GM12864 (cell line): Measurements from ENCODE around the gene CFAP119.

ENCODE experiments used
- DNase-seq: peaks from one replicate; pipeline ENCODE4 v3.0.0-alpha.2; 2011; ENCODE audit warnings: low read depth
- H3K4me3 ChIP-seq: 2 replicates; pipeline ENCODE4 v1.5.1; 2011; ENCODE audit warnings: mild to moderate bottlenecking, low read depth, low read length, control low read depth
- TF ChIP-seq, protein P1 (sequence below): IDR thresholded peaks from 2 replicates; pipeline ENCODE4 v1.5.1; 2011; ENCODE audit warnings: low read depth, mild to moderate bottlenecking, moderate library complexity, low read length, control low read depth, inconsistent platforms; ENCODE audit errors: missing control alignments

CFAP119 gene

DNA sequence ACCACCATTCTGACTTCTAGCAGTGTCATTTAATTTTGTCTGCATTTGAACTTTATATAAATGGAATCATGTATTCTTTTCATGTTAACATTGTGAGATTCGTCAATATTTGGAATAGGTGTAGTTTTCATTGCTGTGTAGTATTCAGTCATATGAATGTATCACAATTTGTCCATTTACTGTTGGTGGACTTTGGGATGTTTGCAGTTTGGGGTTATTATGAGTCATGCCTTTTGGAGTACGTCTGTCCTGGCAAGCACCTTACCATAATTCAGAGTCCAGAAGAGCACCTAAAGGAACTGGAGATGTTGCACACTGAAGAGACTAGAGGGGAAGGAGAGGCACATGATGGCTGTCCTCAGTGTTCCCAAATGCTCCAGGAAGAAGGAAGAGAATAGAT lies 16.8 kb downstream of the CFAP119 start:
- TF ChIP-seq, protein P1, sequence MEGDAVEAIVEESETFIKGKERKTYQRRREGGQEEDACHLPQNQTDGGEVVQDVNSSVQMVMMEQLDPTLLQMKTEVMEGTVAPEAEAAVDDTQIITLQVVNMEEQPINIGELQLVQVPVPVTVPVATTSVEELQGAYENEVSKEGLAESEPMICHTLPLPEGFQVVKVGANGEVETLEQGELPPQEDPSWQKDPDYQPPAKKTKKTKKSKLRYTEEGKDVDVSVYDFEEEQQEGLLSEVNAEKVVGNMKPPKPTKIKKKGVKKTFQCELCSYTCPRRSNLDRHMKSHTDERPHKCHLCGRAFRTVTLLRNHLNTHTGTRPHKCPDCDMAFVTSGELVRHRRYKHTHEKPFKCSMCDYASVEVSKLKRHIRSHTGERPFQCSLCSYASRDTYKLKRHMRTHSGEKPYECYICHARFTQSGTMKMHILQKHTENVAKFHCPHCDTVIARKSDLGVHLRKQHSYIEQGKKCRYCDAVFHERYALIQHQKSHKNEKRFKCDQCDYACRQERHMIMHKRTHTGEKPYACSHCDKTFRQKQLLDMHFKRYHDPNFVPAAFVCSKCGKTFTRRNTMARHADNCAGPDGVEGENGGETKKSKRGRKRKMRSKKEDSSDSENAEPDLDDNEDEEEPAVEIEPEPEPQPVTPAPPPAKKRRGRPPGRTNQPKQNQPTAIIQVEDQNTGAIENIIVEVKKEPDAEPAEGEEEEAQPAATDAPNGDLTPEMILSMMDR = no peak
- no peak for DNase-seq
- H3K4me3 ChIP-seq = no peak overlapping the region

DNA sequence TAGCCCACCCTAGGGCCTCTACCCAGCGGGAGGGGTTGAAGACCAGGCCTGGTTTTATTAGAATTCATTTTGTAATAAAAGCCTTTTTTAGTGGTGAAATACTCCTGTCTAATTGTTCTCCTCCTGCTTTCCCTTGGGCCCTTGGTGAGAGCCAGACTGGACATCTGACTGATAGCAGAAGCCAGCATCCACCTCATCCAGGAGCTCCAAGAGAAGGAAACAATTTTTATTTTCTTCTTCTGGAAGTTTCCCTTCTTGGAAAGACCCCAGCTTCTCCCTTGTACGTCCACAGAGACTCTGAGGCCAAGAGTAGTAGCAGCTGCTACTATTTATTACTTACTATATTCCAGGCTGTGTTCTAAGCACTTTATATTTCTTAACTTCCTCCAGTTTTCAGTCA lies 17.7 kb downstream of the CFAP119 start:
- no peak for DNase-seq
- H3K4me3 ChIP-seq = no peak overlapping the region
- TF ChIP-seq, protein P1 = no peak

DNA sequence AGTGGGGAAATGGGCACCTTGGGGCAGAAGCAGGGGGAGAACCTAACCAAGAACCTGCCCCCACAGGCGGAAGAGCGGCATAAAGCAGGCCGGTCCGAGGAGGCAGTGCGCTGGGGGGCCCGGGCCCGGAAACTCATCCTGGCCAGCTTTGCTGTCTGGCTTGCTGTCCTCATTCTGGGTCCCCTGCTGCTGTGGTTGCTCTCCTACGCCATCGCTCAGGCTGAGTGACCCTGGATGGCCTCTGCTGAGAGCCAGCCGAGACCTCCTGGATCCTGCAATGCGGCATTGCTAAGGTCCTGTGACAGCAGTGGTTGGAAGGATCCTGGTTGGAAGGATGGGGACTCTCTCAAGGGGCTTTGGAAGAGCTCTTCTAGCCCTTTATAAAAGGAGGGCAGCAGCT lies 18.1 kb downstream of the CFAP119 start:
- DNase-seq = no peak
- TF ChIP-seq, protein P1 = no peak
- no peak overlapping the region for H3K4me3 ChIP-seq

DNA sequence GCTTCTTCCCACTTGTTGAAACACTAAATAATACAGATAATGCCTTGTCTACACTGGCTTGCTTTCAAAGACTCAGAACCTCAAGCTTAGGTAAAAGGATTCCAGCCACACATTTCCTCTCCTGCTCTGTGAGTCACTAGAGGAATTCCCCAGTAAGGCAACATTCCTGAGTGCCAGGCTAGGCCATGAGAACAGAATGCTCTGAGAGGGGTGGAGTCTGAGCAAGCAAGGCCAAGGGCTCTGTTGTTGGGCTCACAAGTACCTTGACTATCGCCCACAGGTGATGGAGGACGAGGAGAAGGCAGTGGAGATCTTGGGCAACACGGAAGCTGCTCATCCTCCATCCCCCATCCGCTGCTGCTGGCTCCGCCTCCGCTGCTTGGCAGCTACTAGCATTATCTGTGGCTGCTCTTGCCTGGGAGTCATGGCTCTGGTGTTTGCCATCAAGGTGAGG lies 20.4 kb downstream of the CFAP119 start:
- TF ChIP-seq, protein P1 = no peak
- no peak for DNase-seq
- no peak overlapping the region for H3K4me3 ChIP-seq

DNA sequence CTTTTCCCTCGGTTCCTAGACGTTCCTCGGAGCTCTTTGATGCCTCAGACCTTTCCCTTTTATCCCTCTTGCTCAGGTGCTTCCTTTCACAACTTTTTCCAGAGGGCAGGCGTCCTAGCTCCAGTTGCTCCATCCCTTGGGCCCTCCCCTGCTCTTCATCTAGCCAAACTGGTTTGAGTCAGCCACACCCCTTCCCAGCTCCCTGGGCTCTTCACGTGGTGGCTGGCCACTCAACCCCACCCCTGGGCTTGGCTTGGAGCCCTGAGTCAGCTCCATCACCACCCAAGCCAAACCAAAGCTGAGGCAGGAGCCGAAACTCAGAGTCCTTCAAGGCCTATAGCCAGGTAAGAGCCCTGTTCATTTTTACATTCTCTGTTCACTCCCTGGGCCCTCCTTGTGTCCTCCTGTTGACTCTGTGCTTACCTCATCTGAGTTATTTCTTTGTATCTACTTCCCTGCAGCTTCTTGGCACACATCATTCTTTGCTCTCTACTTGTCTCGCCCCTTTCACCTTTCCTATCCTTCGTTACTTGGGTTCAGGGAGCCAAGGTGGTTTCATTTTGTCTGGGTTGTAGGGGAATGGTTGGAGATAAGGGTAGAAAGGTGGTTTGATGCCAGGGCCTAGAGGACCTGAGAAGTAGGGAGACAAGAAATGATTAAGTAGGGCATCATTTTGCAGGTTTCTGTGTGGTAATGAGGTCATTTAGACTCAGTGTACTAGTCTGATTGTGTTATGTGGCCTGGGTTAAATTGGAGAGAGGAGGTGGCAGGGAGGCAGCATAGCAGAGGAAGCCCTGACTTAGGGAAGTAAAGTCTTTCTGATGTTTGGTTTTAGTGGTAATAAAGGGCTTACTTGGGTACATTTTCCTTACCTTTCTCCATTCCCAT lies 21.3 kb downstream of the CFAP119 start:
- no peak for DNase-seq
- no peak overlapping the region for H3K4me3 ChIP-seq
- TF ChIP-seq, protein P1 = no peak

DNA sequence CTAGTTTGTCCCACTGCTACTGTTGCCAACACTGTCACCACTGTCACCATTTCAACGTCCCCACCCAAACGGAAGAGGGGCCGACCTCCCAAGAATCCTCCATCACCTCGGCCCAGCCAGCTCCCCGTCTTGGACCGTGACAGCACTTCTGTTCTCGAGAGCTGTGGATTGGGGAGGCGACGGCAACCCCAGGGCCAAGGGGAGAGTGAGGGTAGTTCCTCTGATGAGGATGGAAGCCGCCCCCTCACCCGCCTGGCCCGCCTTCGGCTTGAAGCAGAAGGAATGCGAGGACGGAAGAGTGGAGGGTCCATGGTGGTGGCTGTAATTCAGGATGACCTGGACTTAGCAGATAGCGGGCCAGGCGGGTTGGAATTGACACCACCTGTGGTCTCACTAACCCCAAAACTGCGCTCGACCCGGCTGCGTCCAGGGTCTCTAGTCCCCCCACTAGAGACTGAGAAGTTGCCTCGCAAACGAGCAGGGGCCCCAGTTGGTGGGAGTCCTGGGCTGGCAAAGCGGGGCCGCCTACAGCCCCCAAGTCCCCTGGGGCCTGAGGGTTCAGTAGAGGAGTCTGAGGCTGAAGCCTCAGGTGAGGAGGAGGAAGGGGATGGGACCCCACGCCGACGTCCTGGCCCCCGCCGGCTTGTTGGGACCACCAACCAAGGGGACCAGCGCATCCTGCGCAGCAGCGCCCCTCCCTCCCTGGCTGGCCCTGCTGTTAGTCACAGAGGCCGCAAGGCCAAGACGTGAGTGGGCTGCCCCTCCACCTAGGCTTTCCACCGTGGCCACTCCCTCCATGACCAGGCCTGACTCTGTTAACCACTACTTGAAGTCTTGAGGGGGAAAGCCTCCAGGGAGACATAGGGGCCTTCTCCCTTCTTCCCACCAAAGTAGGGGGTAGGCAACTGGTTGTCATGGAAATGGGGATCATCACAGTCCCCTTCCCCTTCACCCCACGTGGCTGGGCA lies 22.6 kb downstream of the CFAP119 start:
- H3K4me3 ChIP-seq = no peak overlapping the region
- no peak for DNase-seq
- TF ChIP-seq, protein P1 = no peak
